Fibroblast of villous mesenchyme (primary cell): ENCODE data around the gene FOXK2. TPM values are rescaled to one million over a fixed set of nuclear protein-coding genes. Genes with fewer than 3 reads are reported as not detected.

Source experiments
- DNase-seq: peaks from one replicate; pipeline ENCODE4 v3.0.0-alpha.2; 2010; ENCODE audit warnings: low read depth
- H3K4me3 ChIP-seq: 2 replicates; pipeline ENCODE4 v1.5.1; 2011; ENCODE audit warnings: low read depth, mild to moderate bottlenecking, low read length
- CTCF ChIP-seq: IDR thresholded peaks from 2 replicates; pipeline ENCODE4 v1.5.1; 2012; ENCODE audit warnings: low read depth, mild to moderate bottlenecking, low read length; ENCODE audit not compliant: insufficient read depth
- total RNA-seq: library from RNA; depleted of rRNA; stranded (reverse); fragments of >200 nt; gene quantifications from 2 replicates; pipeline ENCODE4 v1.2.3, GENCODE V29; 2012

The FOXK2 gene
- total RNA-seq, 1 donor, result 46.6 TPM

- TF ChIP-seq CTCF, result peak; percentile 79
- peak overlapping the region; percentile 41 for H3K4me3 ChIP-seq
Measured at GRCh38 chr17:82494236-82495055, 25.1 kb upstream of the FOXK2 start.

GRCh38 chr17:82495844-82496528 lies 23.5 kb upstream of the FOXK2 start:
- H3K4me3 ChIP-seq, result no peak overlapping the region
- no peak for TF ChIP-seq CTCF
- no peak for DNase-seq

More at GRCh38 chr17:82494236-82495055, 25.1 kb upstream of the FOXK2 start:
- peak; percentile 93 for DNase-seq

GRCh38 chr17:82496529-82497434 lies 22.8 kb upstream of the FOXK2 start:
- no peak for TF ChIP-seq CTCF
- peak; percentile 94 for DNase-seq

GRCh38 chr17:82497483-82498405 lies 21.8 kb upstream of the FOXK2 start:
- TF ChIP-seq CTCF, result no peak
- peak overlapping the region; percentile 59 for H3K4me3 ChIP-seq
- DNase-seq, result peak; percentile 83

More at GRCh38 chr17:82496529-82497434, 22.8 kb upstream of the FOXK2 start:
- H3K4me3 ChIP-seq, result peak overlapping the region; percentile 75

GRCh38 chr17:82502207-82502606 lies 17.3 kb upstream of the FOXK2 start:
- TF ChIP-seq CTCF, result no peak
- DNase-seq, result peak; percentile 48
- H3K4me3 ChIP-seq, result no peak overlapping the region
